ENCODE measurements around the gene PLXNC1. TPM values are rescaled to one million over a fixed set of nuclear protein-coding genes. Genes with fewer than 3 reads are reported as not detected.

Gene PLXNC1
- polyA plus RNA-seq, 1 of the 3 experiments (the other 2 are of a cell fraction): 0.23 TPM

- Histone ChIP-seq H3K27ac (ENCODE audit: low read depth in 2 of 2, low read length in 1 of 2) (no peak overlapping the region), H3K9ac (no peak overlapping the region), H3K36me3 (replicated peaks in 1 of 2; ENCODE audit: control insufficient read depth in 1 of 2, insufficient read depth in 2 of 2, low read length in 1 of 2) (no peaks in the 10 kb centered on the region), H3K4me1 (ENCODE audit: control insufficient read depth in 1 of 2, insufficient read depth in 2 of 2, low read depth in 1 of 2, low read length in 1 of 2) (peaks cover 19 to 49% of the 10 kb centered on the region in 2 experiments; a peak in 3 of 4 replicates), H2AFZ (ENCODE audit: low read depth) (no peak overlapping the region), H3K9me2 (no peaks in the 10 kb centered on the region), H3F3A (replicated peaks; ENCODE audit: insufficient read depth) (no peaks in the 10 kb centered on the region), H3K4me2 (no peak overlapping the region), H3K27me3 (ENCODE audit: insufficient read depth) (no peaks in the 10 kb centered on the region), H3K4me3 (ENCODE audit: low read depth in 2 of 2, low read length in 1 of 2) (no peak overlapping the region), H3K79me2 (ENCODE audit: insufficient read depth) (no peaks in the 10 kb centered on the region), H4K20me1 (ENCODE audit: insufficient read depth) (no peaks in the 10 kb centered on the region), H3K9me3 (no peaks in the 10 kb centered on the region)
- no peak for TF ChIP-seq SMC3 (IDR thresholded peaks at IDR 0.05; ENCODE audit: low read depth, low read length)
- TF ChIP-seq MEF2A (IDR thresholded peaks at IDR 0.05; ENCODE audit: borderline replicate concordance, low read depth): no peak
- no peak for TF ChIP-seq EP300 (IDR thresholded peaks at IDR 0.05; ENCODE audit: borderline replicate concordance in 1 of 2, low read depth in 1 of 2, low read length in 1 of 2)
- no peak for TF ChIP-seq GATA2 (CRISPR knock-in tag; IDR thresholded peaks at IDR 0.05)
- TF ChIP-seq IRF3 (IDR thresholded peaks at IDR 0.05; ENCODE audit: low read depth, low read length): no peak
- no peak for TF ChIP-seq YY1 (IDR thresholded peaks at IDR 0.05; ENCODE audit: low read depth)
- no peak for TF ChIP-seq RFX5 (IDR thresholded peaks at IDR 0.05; ENCODE audit: low read length)
- no peak for TF ChIP-seq FOXM1 (IDR thresholded peaks at IDR 0.05; ENCODE audit: low read depth)
- no peak for TF ChIP-seq RXRA (IDR thresholded peaks at IDR 0.05; ENCODE audit: borderline replicate concordance, low read depth)
- TF ChIP-seq EZH2phosphoT487 (IDR thresholded peaks at IDR 0.05; ENCODE audit: borderline replicate concordance, low read depth): no peak
- TF ChIP-seq ZBTB33 (IDR thresholded peaks at IDR 0.05; ENCODE audit: borderline replicate concordance, low read depth): no peak
- no peak for TF ChIP-seq PBX3 (IDR thresholded peaks at IDR 0.05)
- no peak for TF ChIP-seq REST (IDR thresholded peaks at IDR 0.05; ENCODE audit: low read depth, low read length)
- TF ChIP-seq FOXJ3 (CRISPR knock-in tag; IDR thresholded peaks at IDR 0.05): no peak
- no peak for TF ChIP-seq NFIC (IDR thresholded peaks at IDR 0.05; ENCODE audit: borderline replicate concordance)
- TF ChIP-seq ELF1 (IDR thresholded peaks at IDR 0.05): no peak
- no peak for TF ChIP-seq CTCF (IDR thresholded peaks at IDR 0.05)
- no peak for TF ChIP-seq MAX (IDR thresholded peaks at IDR 0.05; ENCODE audit: low read depth)
- no peak for TF ChIP-seq TEAD4 (IDR thresholded peaks at IDR 0.05; ENCODE audit: borderline replicate concordance, insufficient read depth)
- TF ChIP-seq RAD21 (IDR thresholded peaks at IDR 0.05; ENCODE audit: low read length): no peak
- POLR2A ChIA-PET: no interaction called here
- WGBS (ENCODE audit: low lambda C conversion rate): 91% methylated on average over 7 of the region's 7 CpGs
- CTCF ChIA-PET: no interaction called here
- no peak for DNase-seq
Measured at GRCh38 chr12:94265539-94265938, 117.2 kb downstream of the PLXNC1 start.

Measured in SK-N-SH (cell line).